OCI-LY3 (cell line): ENCODE results near the gene PRKCE.

Experiments used
- H2AFZ ChIP-seq: fragments of 200-600, 300-600 bp; shearing (Covaris generic); 2 replicates; pipeline ENCODE4 v1.6.0; 2014; ENCODE audit warnings: antibody characterized with exemption, low read depth, low read length
- H3K27ac ChIP-seq: fragments of 200-600, 300-600 bp; sonication (generic); 2 replicates; pipeline ENCODE4 v1.5.1; 2014; ENCODE audit warnings: mild to moderate bottlenecking, low read length, moderate library complexity, mixed read lengths
- H3K27me3 ChIP-seq: fragments of 200-600, 300-600 bp; sonication (generic); 2 replicates; pipeline ENCODE4 v1.6.1; 2014; ENCODE audit warnings: low read depth, low read length, mixed read lengths
- H3K36me3 ChIP-seq: fragments of 200-600, 300-600 bp; sonication (generic); replicated peaks from 2 replicates; pipeline ENCODE3; 2014; ENCODE audit warnings: low read depth, low read length, mixed read lengths
- H3K4me1 ChIP-seq: fragments of 300-600, 200-600 bp; sonication (generic); 2 replicates; pipeline ENCODE4 v1.6.1; 2014; ENCODE audit warnings: low read length, mixed read lengths
- H3K4me2 ChIP-seq: fragments of 200-600, 300-600 bp; sonication (generic); 2 replicates; pipeline ENCODE4 v1.6.1; 2014; ENCODE audit warnings: low read length, mixed read lengths
- H3K4me3 ChIP-seq: fragments of 300-600, 200-600 bp; sonication (generic); 2 replicates; pipeline ENCODE4 v1.5.1; 2014; ENCODE audit warnings: antibody characterized with exemption, mild to moderate bottlenecking, low read length, moderate library complexity
- H3K79me2 ChIP-seq: fragments of 300-600, 200-600 bp; shearing (Covaris generic); 2 replicates; pipeline ENCODE4 v1.6.1; 2014; ENCODE audit warnings: mild to moderate bottlenecking, low read length, mixed read lengths
- H3K9ac ChIP-seq: fragments of 300-600, 200-600 bp; shearing (Covaris generic); 2 replicates; pipeline ENCODE4 v1.6.0; 2014; ENCODE audit warnings: mild to moderate bottlenecking, low read length, moderate library complexity
- H3K9me3 ChIP-seq: fragments of 200-600, 300-600 bp; shearing (Covaris generic); 2 replicates; pipeline ENCODE4 v1.6.1; 2014; ENCODE audit warnings: low read length, mixed read lengths; ENCODE audit not compliant: insufficient read depth
- H4K20me1 ChIP-seq: fragments of 200-600, 300-600 bp; sonication (generic); 2 replicates; pipeline ENCODE4 v1.6.1; 2016; ENCODE audit warnings: low read length, mixed read lengths; ENCODE audit not compliant: insufficient read depth
- CTCF ChIP-seq: fragments of 200-600, 300-600 bp; sonication (generic); IDR thresholded peaks from 2 replicates; pipeline ENCODE4 v1.5.1; 2014; ENCODE audit warnings: antibody characterized with exemption, low read length, low read depth
- EZH2phosphoT487 ChIP-seq: fragments of 200-600 bp; shearing (Covaris generic); IDR thresholded peaks from 2 replicates; pipeline ENCODE4 v1.6.1; 2018; ENCODE audit warnings: antibody characterized with exemption, mixed run types, low read depth

The PRKCE gene

GRCh38 chr2:45731141-45731540, 79.7 kb downstream of the PRKCE start:
- 0 out of 2 replicates have a peak, but pooled peaks cover 4% of the 10 kb centered on the region for H3K27me3 ChIP-seq
- peaks cover 6% of the 10 kb centered on the region; the same call in 1 of the 2 replicates for H3K9me3 ChIP-seq
- H4K20me1 ChIP-seq, result no peaks in the 10 kb centered on the region
- no peak for TF ChIP-seq EZH2phosphoT487
- no peak for TF ChIP-seq CTCF
- no peaks in the 10 kb centered on the region for H3K36me3 ChIP-seq
- no peak overlapping the region for H3K4me3 ChIP-seq
- H3K9ac ChIP-seq, result no peak overlapping the region
- no peaks in the 10 kb centered on the region for H3K79me2 ChIP-seq
- H3K4me2 ChIP-seq, result no peak overlapping the region
- no peak overlapping the region for H2AFZ ChIP-seq
- no peak overlapping the region for H3K27ac ChIP-seq
- H3K4me1 ChIP-seq, result peaks cover 29% of the 10 kb centered on the region

GRCh38 chr2:45732436-45732835, 81.0 kb downstream of the PRKCE start:
- H3K4me2 ChIP-seq, result no peak overlapping the region
- peaks cover 29% of the 10 kb centered on the region for H3K4me1 ChIP-seq
- H4K20me1 ChIP-seq, result no peaks in the 10 kb centered on the region
- TF ChIP-seq EZH2phosphoT487, result no peak
- TF ChIP-seq CTCF, result no peak
- peaks cover 6% of the 10 kb centered on the region; the same call in 1 of the 2 replicates for H3K9me3 ChIP-seq
- H3K4me3 ChIP-seq, result no peak overlapping the region
- H3K9ac ChIP-seq, result no peak overlapping the region
- no peaks in the 10 kb centered on the region for H3K36me3 ChIP-seq
- H3K79me2 ChIP-seq, result no peaks in the 10 kb centered on the region
- H3K27me3 ChIP-seq, result 0 out of 2 replicates have a peak, but pooled peaks cover 4% of the 10 kb centered on the region
- no peak overlapping the region for H3K27ac ChIP-seq
- no peak overlapping the region for H2AFZ ChIP-seq

DNA sequence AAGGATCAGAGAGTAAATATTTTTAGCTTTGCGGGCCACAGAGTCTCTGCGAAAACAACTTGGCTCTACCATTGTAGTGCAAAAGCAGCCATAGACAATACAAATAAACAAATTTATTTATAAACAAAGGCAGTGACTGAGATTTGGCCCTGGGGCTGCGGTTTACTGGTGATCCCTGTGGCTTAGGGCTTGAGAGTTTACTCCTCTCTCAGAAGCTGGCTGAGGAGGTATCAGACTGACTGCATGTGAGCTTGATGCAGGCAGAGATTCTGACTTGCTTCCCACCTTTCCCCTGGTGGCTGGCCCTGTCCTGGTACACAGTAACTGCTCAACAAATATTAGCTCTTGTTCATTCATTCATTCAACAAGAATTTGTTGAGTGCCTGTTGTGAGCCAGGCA, 81.5 kb downstream of the PRKCE start:
- H3K27me3 ChIP-seq, result 0 out of 2 replicates have a peak, but pooled peaks cover 4% of the 10 kb centered on the region
- no peaks in the 10 kb centered on the region for H3K36me3 ChIP-seq
- TF ChIP-seq EZH2phosphoT487 (no peak), CTCF (no peak)
- H3K4me1 ChIP-seq, result peaks cover 27% of the 10 kb centered on the region
- H3K79me2 ChIP-seq, result no peaks in the 10 kb centered on the region
- H2AFZ ChIP-seq, result no peak overlapping the region
- peaks cover 3% of the 10 kb centered on the region; the same call in 1 of the 2 replicates for H3K9me3 ChIP-seq
- H3K4me3 ChIP-seq, result no peak overlapping the region
- no peaks in the 10 kb centered on the region for H4K20me1 ChIP-seq
- no peak overlapping the region for H3K4me2 ChIP-seq
- no peak overlapping the region for H3K27ac ChIP-seq
- no peak overlapping the region for H3K9ac ChIP-seq

DNA sequence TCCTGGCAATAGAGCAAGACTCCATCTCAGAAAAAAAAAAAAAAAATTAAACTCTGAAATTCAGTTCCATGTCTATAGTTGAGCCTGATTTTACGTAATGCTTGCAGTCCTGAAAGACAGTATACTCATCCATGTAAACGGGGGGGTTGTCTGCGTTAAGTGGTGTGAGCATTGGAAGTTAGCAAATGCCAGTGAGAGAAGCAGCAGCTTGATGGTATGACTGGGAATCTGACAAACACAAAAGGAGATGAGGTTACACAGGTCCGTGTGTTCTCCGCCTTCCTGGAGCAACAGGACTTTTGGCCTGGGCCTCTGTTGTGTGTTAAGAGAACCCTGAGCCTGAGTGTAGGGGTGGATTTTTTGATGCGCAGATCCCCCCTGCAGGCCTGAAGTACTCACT, 82.9 kb downstream of the PRKCE start:
- Histone ChIP-seq H3K27ac (no peak overlapping the region), H2AFZ (no peak overlapping the region), H3K79me2 (no peaks in the 10 kb centered on the region), H3K36me3 (no peaks in the 10 kb centered on the region), H3K9me3 (no peaks in the 10 kb centered on the region), H4K20me1 (peaks cover 3% of the 10 kb centered on the region; the same call in 1 of the 2 replicates), H3K4me3 (no peak overlapping the region), H3K4me1 (peaks cover 13% of the 10 kb centered on the region), H3K27me3 (0 out of 2 replicates have a peak, but pooled peaks cover 4% of the 10 kb centered on the region), H3K4me2 (no peak overlapping the region), H3K9ac (no peak overlapping the region)
- TF ChIP-seq CTCF (no peak), EZH2phosphoT487 (no peak)
